ENCODE measurements around the gene ANKS1A.
A peak's percentile ranks its signal among the peaks of the same experiment; 100 is the strongest.
"Not testable (repeated sequence)": the region's sequence is repeated elsewhere in the genome, so short reads cannot be mapped to it uniquely, and the experiment has no call there.

The ANKS1A gene

GRCh38 chr6:35087361-35088280 is 198.6 kb downstream of the ANKS1A start:
- DNase-seq: no peak

- no peak for DNase-seq
These were observed 199.5 kb downstream of the ANKS1A start for GRCh38 chr6:35088281-35089215.

GRCh38 chr6:35089216-35089934 is 200.3 kb downstream of the ANKS1A start:
- no peak for DNase-seq

DNA sequence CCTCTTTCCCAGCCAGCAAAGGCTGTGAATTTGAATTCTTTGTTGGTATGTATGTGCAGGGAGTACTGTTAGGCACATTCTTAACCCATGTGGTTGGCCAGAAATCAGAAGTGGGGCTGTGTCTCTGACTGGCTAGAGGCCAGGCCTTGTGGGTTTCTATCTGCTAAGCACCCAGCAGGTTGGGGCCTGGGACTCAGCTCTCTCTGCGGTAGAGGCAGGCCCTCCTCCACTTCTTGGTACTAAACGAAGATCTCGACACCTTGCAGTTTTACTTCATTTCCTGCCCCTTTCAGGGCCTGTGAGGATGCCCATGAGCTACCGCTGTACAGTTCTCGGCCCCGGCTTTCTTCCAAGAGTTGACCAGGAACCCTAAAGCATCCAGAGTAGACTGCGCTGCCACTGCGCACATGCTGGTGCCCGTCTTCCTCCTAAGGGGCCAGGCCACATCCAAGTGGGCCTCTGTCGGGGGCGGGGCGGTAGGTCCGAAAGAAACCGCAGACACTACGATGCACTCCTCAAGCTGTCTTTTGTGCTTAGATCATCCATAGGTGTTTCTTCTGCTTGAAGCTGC is 201.0 kb downstream of the ANKS1A start:
- no peak for DNase-seq

DNA sequence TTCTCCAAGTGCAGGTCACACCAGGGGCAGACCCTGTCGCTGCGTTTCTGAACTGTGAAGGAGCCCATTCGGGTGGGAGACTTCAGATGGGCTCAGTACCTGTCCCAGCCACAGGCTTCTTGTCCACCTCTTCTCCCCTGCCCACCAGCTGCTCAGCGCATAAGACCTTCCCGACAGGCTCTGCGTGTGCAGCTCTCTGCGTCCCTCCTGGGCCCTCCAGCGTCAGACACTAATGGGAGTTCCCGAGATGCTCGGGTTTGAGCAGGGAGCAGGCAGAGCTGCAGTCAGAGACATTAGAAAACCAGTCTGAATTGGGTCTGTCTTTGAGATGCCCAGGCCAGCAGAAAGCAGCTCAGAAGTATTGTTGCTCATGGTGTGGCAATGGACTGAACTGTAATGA is 201.7 kb downstream of the ANKS1A start:
- no peak for DNase-seq

DNA sequence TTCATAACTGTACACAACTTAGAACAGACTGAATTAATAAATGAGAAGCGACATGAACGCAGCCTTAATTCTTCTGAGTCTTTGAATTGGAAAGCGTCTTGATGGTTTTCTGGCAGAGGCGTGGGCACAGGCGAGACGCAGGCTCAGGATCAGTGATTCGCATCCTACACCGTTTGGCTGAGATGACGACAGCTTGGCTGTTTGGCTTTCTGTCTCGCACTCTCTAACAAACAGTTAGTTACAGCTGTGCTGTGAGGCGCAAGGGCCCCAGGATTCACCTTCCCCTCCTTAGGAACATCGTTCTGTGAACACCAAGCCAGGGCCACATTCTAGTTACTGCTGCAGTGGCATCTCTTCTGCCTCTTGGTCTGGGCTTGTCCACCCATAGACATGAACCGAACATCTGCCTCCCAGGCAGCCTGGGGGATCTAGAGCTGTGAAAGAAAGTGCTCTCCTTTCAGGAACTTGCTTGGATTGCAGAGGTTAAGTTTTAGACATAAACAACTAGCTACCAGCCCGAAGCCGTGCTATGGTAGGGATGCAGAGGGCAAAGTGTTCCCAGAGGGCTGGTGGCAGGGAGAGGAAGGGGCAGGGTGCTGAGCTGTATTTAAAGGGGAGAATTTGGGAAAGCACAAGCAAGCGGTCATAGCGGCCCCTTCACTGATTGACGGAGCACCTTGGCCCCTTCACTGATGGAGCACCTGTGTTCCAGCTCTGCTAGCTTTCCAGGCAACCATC is 202.5 kb downstream of the ANKS1A start:
- no peak for DNase-seq

- DNase-seq: no peak
These were observed 203.5 kb downstream of the ANKS1A start for GRCh38 chr6:35092362-35093117.

DNA sequence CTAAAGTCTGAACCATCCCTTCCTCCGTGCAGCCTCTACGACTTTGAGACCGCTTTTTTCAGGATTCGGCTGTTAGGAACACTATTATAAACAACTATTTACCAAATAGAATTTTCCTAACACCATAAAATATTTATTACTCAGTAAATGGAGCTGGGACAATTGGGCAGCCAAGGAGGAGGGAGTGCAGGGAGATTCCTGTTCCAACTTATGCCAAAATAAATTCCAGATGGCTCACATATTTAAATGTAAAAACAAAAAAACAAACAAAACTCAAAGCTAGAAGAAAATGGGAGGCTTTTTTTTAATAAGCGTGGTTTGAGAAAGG is 204.0 kb downstream of the ANKS1A start:
- no peak for DNase-seq

- DNase-seq: no peak
These were observed 204.7 kb downstream of the ANKS1A start for GRCh38 chr6:35093783-35094182.

GRCh38 chr6:35094183-35094582 is 205.1 kb downstream of the ANKS1A start:
- DNase-seq: no peak

DNA sequence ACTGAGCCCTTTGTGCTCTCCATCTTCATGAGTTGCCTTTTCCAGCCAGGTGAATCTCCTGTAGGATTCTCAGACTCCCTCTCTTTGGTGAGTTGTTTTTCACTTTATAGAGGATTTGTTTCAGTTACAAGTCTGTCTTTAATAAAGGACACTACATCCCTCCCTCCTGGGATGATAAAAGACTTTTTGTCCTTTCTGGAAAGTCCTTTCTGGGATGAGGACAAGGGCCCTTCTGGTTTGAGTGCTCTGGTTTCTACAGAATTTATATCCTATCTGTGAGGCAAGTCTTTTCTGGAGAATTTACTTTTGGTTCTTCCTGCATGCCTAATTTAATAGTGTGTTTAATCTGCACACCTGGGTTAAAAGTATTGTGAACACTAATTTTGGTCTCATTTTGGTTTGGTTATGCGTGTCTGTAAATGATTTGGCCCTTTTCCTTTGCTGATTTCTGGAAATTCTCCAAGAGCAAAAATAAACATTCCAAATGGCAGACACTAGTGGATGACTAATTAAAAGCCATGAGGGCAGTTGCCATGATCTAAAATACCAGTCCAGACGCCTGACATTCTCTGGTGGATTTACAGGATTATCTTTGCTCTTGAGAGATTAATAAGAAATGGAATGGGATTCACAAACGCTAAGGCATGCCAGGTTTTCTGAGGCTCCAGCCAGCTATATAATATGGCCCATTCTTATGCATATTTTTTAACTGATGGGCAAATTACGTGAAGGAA is 207.2 kb downstream of the ANKS1A start:
- DNase-seq: peak; percentile 53

- no peak for DNase-seq
These were observed 210.1 kb downstream of the ANKS1A start for GRCh38 chr6:35099116-35099515.

DNA sequence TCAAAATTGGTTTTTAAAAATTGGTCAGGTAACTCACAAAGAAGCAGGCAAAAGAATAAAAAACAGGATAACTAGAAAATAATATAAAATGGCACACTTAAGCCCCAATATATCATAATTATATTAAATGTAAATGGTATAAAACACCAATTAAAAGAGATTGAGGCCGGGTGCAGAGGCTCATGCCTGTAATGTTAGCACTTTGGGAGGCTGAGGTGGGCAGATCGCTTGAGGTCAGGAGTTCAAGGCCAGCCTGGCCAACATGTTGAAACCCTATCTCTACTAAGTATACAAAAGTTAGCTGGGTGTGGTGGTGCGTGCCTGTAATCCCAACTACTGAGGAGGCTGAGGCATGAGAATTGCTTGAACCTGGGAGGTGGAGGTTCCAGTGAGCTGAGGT is 216.0 kb downstream of the ANKS1A start:
- no peak for DNase-seq

GRCh38 chr6:35106061-35106460 is 217.0 kb downstream of the ANKS1A start:
- not testable (repeated sequence) for DNase-seq

DNA sequence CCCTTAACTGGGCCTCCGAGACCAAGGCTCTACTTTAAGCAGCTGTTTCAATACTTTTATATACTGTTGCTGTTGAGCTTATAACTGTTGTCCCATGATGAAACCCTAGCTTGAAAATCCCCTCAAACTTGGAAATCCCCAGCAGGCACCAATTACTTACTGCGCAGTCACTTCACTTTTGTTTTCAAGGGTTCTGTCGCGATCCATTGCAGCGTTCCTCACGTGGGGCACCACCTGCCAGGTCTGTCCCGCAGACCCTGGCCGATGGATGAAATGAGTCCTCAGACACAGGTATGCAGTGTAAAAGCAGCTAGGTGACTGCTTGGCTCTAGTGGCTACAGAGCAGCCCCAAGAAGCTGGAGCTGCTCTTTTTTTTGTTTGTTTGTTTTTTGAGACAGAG is 218.2 kb downstream of the ANKS1A start:
- DNase-seq: not testable (repeated sequence)

- DNase-seq: peak; percentile 86
These were observed 218.7 kb downstream of the ANKS1A start for GRCh38 chr6:35107761-35108160.

DNA sequence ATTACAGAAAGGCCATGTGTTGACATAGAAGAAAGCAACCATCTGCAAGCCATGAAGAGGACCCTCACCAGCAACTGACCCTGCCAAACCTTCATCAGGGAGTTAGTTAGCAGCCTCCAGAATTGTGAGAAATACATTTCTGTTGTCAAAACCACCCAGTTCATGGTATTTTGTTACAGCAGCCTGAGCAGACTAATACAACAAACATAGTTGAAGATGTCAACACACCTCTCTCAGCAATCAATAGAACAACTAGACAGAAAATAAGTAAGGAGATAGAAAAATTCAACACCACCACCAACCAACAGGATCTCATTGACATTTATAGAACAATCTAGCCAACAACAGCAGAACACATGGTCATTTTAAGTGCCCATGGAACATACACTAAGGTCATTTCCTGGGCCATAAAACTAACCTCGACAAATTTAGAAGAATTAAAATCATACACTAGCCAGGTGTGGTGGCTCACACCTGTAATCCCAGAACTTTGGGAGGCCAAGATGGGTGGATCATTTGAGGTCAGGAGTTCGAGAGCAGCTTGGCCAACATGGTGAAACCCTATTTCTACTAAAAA is 219.3 kb downstream of the ANKS1A start:
- DNase-seq: no peak

DNA sequence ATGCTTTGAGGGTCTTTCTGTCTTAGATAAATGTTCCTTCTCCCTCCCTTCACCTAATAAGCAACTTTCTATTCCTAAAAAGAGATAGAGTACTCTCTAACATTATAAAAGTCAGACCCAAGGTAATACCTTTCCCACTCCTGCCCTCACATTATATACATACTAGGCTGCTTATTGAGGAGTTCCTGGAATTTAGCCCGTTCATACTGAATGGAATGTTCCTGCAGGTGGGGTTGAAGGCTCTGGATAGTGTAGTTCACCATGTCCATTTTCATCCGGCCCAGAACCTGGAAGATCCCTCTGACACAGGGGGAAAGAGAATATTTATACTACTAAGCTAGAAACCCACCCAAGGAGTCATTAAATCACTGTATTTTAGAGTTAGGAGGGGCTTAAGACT is 231.7 kb downstream of the ANKS1A start:
- no peak for DNase-seq

- no peak for DNase-seq
These were observed 235.3 kb downstream of the ANKS1A start for GRCh38 chr6:35124356-35124755.

DNA sequence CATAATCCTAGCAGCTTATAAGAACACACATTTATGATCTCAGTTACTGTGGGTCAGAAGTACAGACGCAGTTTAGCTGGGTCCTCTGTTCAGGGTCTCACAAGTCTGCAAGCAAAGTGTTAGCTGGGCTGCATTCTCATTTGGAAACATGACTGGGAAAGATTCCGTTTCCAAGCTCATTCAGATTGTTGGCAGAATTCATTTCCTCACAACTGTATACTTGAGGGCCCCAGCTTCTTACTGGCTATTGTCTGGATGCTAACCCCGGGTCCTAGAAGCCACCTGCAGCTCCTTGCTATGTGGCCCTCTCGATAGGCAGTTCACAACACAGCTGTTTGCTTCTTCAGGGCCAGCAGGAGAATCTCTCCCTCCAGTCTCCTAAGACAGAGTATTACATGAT is 239.0 kb downstream of the ANKS1A start:
- no peak for DNase-seq
